CD4-positive, alpha-beta memory T cell (primary cell): ENCODE results near the gene TPRKB. TPM values are rescaled to one million over a fixed set of nuclear protein-coding genes. Genes with fewer than 3 reads are reported as not detected.
A peak's percentile ranks its signal among the peaks of the same experiment; 100 is the strongest.
"Not testable (repeated sequence)": the region's sequence is repeated elsewhere in the genome, so short reads cannot be mapped to it uniquely, and the experiment has no call there.

Experiments used
- CTCF ChIA-PET: fragments of 350-600 bp; sonication (Branson Sonifier 250); formaldehyde crosslinking; loops from one replicate; lab custom pipeline; 2021; ENCODE audit warnings: inconsistent platforms; ENCODE audit not compliant: partially characterized antibody; lab: Charles Lee
- POLR2A ChIA-PET: fragments of 350-600 bp; sonication (Branson Sonifier 250); formaldehyde crosslinking; loops from one replicate; lab custom pipeline; 2021; ENCODE audit not compliant: partially characterized antibody; lab: Charles Lee
- DNase-seq, 5 donors: peaks; one replicate each; pipeline versions ENCODE4 v3.0.0 to v3.0.0-alpha.2; 2020 to 2022; ENCODE audit warnings: mixed read lengths in 1 of 5
- H3K27ac ChIP-seq: one replicate; pipeline ENCODE4 v1.7.0; 2013; ENCODE audit warnings: low read depth, low read length
- H3K27me3 ChIP-seq: 2 replicates; pipeline ENCODE4 v1.7.0; 2013; ENCODE audit warnings: mild to moderate bottlenecking, low read length, moderate library complexity; ENCODE audit not compliant: insufficient read depth
- H3K36me3 ChIP-seq: 2 replicates; pipeline ENCODE4 v1.7.0; 2013; ENCODE audit warnings: mild to moderate bottlenecking, low read length, moderate library complexity; ENCODE audit not compliant: insufficient read depth
- H3K4me1 ChIP-seq: 2 replicates; pipeline ENCODE4 v1.7.0; 2013; ENCODE audit warnings: mild to moderate bottlenecking, low read length, moderate library complexity; ENCODE audit not compliant: insufficient read depth
- H3K4me3 ChIP-seq, 2 donors: one replicate each; pipeline ENCODE4 v1.7.0; 2013; ENCODE audit warnings: low read length in 2 of 2, mild to moderate bottlenecking in 1 of 2
- H3K9me3 ChIP-seq, 2 donors: one replicate each; pipeline ENCODE4 v1.7.0; 2013; ENCODE audit warnings: low read length in 2 of 2, control low read depth in 1 of 2; ENCODE audit not compliant: control insufficient read depth in 1 of 2
- H3K27ac Mint-ChIP-seq, 7 donors: one replicate each; pipeline ENCODE4 v1.8.0; 2020 to 2021; ENCODE audit warnings: mixed read lengths in 7 of 7, mild to moderate bottlenecking in 6 of 7, inconsistent platforms in 3 of 7, moderate library complexity in 3 of 7
- H3K27me3 Mint-ChIP-seq, 2 donors: one replicate each; pipeline ENCODE4 v1.8.0; 2020 to 2021; ENCODE audit warnings: mixed read lengths in 2 of 2
- H3K36me3 Mint-ChIP-seq, 2 donors: one replicate each; pipeline ENCODE4 v1.8.0; 2020 to 2021; ENCODE audit warnings: mixed read lengths in 2 of 2, inconsistent platforms in 1 of 2, mild to moderate bottlenecking in 1 of 2
- H3K4me1 Mint-ChIP-seq, 4 donors: one replicate each; pipeline ENCODE4 v1.8.0; 2020 to 2021; ENCODE audit warnings: mixed read lengths in 4 of 4, mild to moderate bottlenecking in 1 of 4
- H3K4me3 Mint-ChIP-seq, 8 donors: one replicate each; pipeline ENCODE4 v1.8.0; 2020 to 2021; ENCODE audit warnings: mixed read lengths in 8 of 8, mild to moderate bottlenecking in 7 of 8, moderate library complexity in 6 of 8, inconsistent platforms in 3 of 8
- H3K9me3 Mint-ChIP-seq, 8 donors: one replicate each; pipeline ENCODE4 v1.8.0; 2020 to 2021; ENCODE audit warnings: mixed read lengths in 8 of 8, mild to moderate bottlenecking in 5 of 8, inconsistent platforms in 3 of 8, moderate library complexity in 1 of 8
- intact Hi-C: fragments of 100-400 bp; cut with micrococcal nuclease; formaldehyde crosslinking; loops from one replicate; pipeline ENCODE4 v1.15.1; 2023
- polyA plus RNA-seq, 2 donors: library from polyadenylated mRNA; unstranded; fragments of 300-500 nt; fragmentation: Illumina TruSeq; gene quantifications; one replicate each; pipeline ENCODE4 v1.2.3, GENCODE V29; 2021
- total RNA-seq, 2 experiments: library from RNA; stranded (reverse); gene quantifications; one replicate each; pipeline ENCODE4 v1.2.3, GENCODE V29; 2021

Gene TPRKB
- total and polyA plus RNA-seq, 4 experiments from 2014 or later, result 31.7 to 74.4 (median 48.7) TPM

DNA sequence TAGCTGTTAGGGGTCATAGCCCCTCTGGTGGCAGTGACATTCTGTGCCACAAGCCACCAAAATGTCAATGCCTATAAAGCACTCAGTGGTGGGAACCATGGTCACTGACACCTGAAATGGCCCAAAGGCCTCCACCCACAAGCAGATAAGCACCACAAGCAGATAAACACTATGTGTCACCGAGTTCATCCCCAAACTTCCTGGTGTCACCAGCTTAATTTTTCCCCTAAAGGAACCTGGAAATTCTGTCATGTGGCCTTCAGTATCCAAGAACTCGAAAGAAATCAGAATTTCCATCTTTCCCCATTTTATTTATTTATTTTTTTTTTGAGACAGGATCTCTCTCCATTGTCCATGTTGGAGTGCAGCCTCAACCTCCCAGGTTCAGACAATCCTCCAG, 3.6 kb upstream of the TPRKB start:
- H3K27ac ChIP-seq, result no peak overlapping the region
- peaks cover 21% of the 10 kb centered on the region for H3K4me1 ChIP-seq
- DNase-seq, result no peak
- H3K27ac Mint-ChIP-seq, result no peak overlapping the region
- ChIA-PET CTCF (no interaction called here), POLR2A (no interaction called here)
- intact Hi-C loops, result no loop called here
- H3K4me1 Mint-ChIP-seq, result peaks cover 15 to 23% (median 19%) of the 10 kb centered on the region in 4 donors
- H3K9me3 ChIP-seq, result no peaks in the 10 kb centered on the region
- H3K36me3 Mint-ChIP-seq, result peaks cover 27 to 33% of the 10 kb centered on the region in 2 donors
- no peaks in the 10 kb centered on the region for H3K27me3 Mint-ChIP-seq
- peaks cover 0 to 3% (median under 1%) of the 10 kb centered on the region in 8 donors for H3K9me3 Mint-ChIP-seq
- peaks cover 6% of the 10 kb centered on the region for H3K36me3 ChIP-seq
- H3K4me3 Mint-ChIP-seq, result no peak overlapping the region
- no peaks in the 10 kb centered on the region for H3K27me3 ChIP-seq
- H3K4me3 ChIP-seq, result no peak overlapping the region

DNA sequence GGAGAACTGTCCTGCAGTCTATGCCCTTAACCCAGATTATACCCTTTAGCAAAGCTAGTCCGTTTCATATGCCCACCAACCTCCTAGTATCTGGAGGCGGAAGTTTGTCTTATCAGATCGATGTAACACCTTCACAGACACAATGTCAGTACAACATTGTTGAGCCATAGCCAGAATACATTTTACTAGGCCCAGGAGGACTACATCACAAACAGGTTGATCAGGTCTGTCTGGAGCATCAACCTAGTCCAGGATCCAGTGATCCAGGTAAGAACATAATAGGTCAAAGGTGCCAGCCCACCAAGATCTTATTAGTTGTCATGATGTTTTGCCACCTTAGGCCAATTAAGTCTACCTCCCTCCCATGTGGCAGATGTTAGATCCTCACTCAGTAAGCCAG, 2.0 kb upstream of the TPRKB start:
- Histone ChIP-seq H3K4me1 (peaks cover 24% of the 10 kb centered on the region), H3K4me3 (no peak overlapping the region), H3K9me3 (no peaks in the 10 kb centered on the region), H3K27me3 (no peaks in the 10 kb centered on the region), H3K36me3 (no peaks in the 10 kb centered on the region), H3K27ac (no peak overlapping the region)
- DNase-seq, result no peak
- peaks cover 15 to 25% (median 19%) of the 10 kb centered on the region in 4 donors for H3K4me1 Mint-ChIP-seq
- peak overlapping the region in 2 of 8 donors; percentile 29 to 77 for H3K4me3 Mint-ChIP-seq
- POLR2A ChIA-PET, result no interaction called here
- peaks cover 0 to 3% (median 0%) of the 10 kb centered on the region in 8 donors for H3K9me3 Mint-ChIP-seq
- peaks cover 24 to 27% of the 10 kb centered on the region in 2 donors for H3K36me3 Mint-ChIP-seq
- no peaks in the 10 kb centered on the region for H3K27me3 Mint-ChIP-seq
- CTCF ChIA-PET, result interaction anchor here (1.6 kb wide), 1 partner anchor 59 kb away, joined by 3 read pairs; no protein-coding TSS in a partner anchor
- peak overlapping the region in 1 of 7 donors; percentile 63 for H3K27ac Mint-ChIP-seq
- intact Hi-C loops, result loop anchor here (5.0 kb wide), 3 partner anchors 527 to 913 kb away; partner anchors contain the start of genes SEMA4F and SMYD5

DNA sequence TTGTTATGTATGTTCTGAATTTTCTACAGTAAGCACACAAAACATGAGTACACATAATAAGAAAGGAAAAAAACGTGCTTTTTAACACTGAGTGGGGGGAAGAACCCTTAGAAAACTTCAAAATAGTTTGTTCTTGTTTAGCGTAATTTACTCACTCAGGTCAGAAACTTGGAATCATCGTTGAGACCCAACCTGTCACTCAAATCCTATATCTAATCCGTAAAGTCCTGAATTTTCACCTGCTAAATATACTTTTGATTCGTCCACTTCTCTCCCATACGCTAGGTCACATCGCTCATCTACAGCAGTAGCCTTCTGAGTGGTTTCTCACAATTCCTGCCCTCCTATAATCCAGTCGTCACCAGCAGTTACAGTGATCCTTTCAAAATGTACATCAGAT, 767 bp downstream of the TPRKB start:
- H3K27me3 ChIP-seq, result no peaks in the 10 kb centered on the region
- peak overlapping the region; percentile 90 to 98 (median 95) for H3K4me3 Mint-ChIP-seq
- peak overlapping the region; percentile 85 to 96 (median 93) for H3K27ac Mint-ChIP-seq
- peak overlapping the region; percentile 68 for H3K27ac ChIP-seq
- POLR2A ChIA-PET, result interaction anchor here (0.6 to 2.3 kb wide), 10 partner anchors 10 to 721 kb away, joined by 3 to 21 read pairs (median 10); partner anchors contain the start of genes CCT7, DUSP11, MOB1A and PRADC1
- intact Hi-C loops, result loop anchor here (2.0 to 5.0 kb wide), 4 partner anchors 352 to 916 kb away; partner anchors contain the start of genes ALMS1, SEMA4F and SMYD5
- H3K4me1 ChIP-seq, result peaks cover 24% of the 10 kb centered on the region
- CTCF ChIA-PET, result interaction anchor here (1.0 to 1.6 kb wide), 5 partner anchors 45 to 747 kb away, joined by 3 to 8 read pairs (median 4); partner anchors contain the start of genes CCDC142, PRADC1 and TTC31
- H3K9me3 Mint-ChIP-seq, result peaks cover 0 to 3% (median 0%) of the 10 kb centered on the region in 8 donors
- H3K36me3 Mint-ChIP-seq, result peaks cover 23 to 39% of the 10 kb centered on the region in 2 donors
- H3K36me3 ChIP-seq, result peaks cover 15% of the 10 kb centered on the region
- no peak for DNase-seq
- H3K9me3 ChIP-seq, result no peaks in the 10 kb centered on the region
- H3K4me1 Mint-ChIP-seq, result peaks cover 15 to 25% (median 19%) of the 10 kb centered on the region in 4 donors
- no peaks in the 10 kb centered on the region for H3K27me3 Mint-ChIP-seq
- H3K4me3 ChIP-seq, result peak overlapping the region; percentile 43 to 74

DNA sequence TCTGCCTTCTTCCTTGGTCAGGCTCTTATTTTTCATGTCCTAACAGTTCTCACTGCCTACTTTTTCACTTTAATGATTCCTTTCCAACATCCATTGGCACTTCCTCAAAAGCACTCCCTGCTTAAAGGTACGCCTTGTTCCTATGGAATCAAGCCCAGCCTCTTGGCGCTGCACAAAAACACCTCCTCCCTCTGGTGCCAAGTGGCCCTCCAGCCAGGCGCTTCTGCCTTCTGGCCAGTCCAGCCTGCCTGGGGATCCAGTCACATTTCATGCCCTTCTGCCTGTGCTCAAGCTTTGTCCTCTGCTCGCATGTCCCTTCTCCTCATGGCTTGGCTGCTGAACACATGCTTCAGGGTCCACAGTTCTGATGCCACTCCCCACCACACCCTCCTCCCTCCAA, 6.3 kb downstream of the TPRKB start:
- no peaks in the 10 kb centered on the region for H3K27me3 ChIP-seq
- no peak overlapping the region for H3K4me3 ChIP-seq
- Mint-ChIP-seq H3K36me3 (peaks cover 33 to 48% of the 10 kb centered on the region in 2 donors), H3K27ac (peak overlapping the region in 1 of 7 donors; percentile 57), H3K27me3 (no peaks in the 10 kb centered on the region), H3K4me3 (no peak overlapping the region), H3K9me3 (no peaks in the 10 kb centered on the region), H3K4me1 (peaks cover 0 to 2% (median 0%) of the 10 kb centered on the region in 4 donors)
- intact Hi-C loops, result no loop called here
- H3K4me1 ChIP-seq, result peaks cover 4% of the 10 kb centered on the region
- no peak overlapping the region for H3K27ac ChIP-seq
- DNase-seq, result no peak
- ChIA-PET POLR2A (no interaction called here), CTCF (no interaction called here)
- no peaks in the 10 kb centered on the region for H3K9me3 ChIP-seq
- H3K36me3 ChIP-seq, result peaks cover 30% of the 10 kb centered on the region

DNA sequence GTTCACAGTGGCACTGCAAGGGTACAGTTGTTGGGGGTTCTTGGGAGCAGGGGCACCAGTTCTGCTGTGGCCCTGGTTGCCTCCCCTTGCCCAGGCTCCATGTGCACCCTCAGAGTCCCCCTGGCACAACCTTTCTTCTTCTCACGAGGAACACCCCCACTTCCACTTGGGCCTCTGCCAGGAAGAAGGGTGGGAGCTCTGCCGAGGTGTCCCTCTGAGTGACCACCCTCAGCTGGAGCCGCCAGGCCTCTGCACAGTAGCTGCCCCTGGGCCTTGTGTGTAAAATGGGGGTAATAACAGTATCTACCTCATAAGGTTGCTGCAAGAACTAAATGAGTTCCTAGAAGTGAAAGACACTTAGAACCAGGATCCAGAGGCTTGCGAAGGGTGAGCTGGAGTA, 8.4 kb downstream of the TPRKB start:
- no peak for DNase-seq
- peaks cover 30% of the 10 kb centered on the region for H3K36me3 ChIP-seq

DNA sequence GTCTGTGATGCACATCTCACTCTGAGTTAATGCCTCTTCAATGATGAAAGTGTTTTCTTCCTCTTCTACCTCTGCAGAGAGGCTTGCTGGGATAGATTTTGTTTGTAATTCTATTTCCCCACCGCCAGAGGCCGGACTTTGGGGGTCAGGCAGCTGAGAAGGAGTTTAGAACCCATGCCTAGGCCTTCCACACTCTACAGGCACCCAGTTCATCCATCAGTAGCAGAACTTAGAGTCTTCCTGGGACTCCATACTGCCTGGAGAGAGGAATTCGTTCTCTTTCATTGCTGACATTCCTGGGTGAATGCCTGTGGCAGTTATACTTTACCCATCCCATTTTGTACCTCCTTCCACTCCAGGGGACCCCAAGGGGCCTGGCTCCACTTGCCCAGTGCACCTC, 9.1 kb downstream of the TPRKB start:
- DNase-seq, result no peak
- H3K9me3 Mint-ChIP-seq, result no peaks in the 10 kb centered on the region
- Histone ChIP-seq H3K27me3 (no peaks in the 10 kb centered on the region), H3K9me3 (no peaks in the 10 kb centered on the region), H3K36me3 (peaks cover 25% of the 10 kb centered on the region), H3K4me1 (no peaks in the 10 kb centered on the region), H3K4me3 (no peak overlapping the region), H3K27ac (no peak overlapping the region)
- no peak overlapping the region for H3K4me3 Mint-ChIP-seq
- intact Hi-C loops, result no loop called here
- peaks cover 24 to 41% of the 10 kb centered on the region in 2 donors for H3K36me3 Mint-ChIP-seq
- H3K27me3 Mint-ChIP-seq, result no peaks in the 10 kb centered on the region
- no peaks in the 10 kb centered on the region for H3K4me1 Mint-ChIP-seq
- CTCF ChIA-PET, result no interaction called here
- no peak overlapping the region for H3K27ac Mint-ChIP-seq
- POLR2A ChIA-PET, result no interaction called here

More for the DNA sequence above, 8.4 kb downstream of the TPRKB start:
- ChIA-PET POLR2A (no interaction called here), CTCF (no interaction called here)
- Histone ChIP-seq H3K9me3 (no peaks in the 10 kb centered on the region), H3K27ac (no peak overlapping the region), H3K4me3 (no peak overlapping the region), H3K4me1 (no peaks in the 10 kb centered on the region), H3K27me3 (no peaks in the 10 kb centered on the region)
- Mint-ChIP-seq H3K27ac (peak overlapping the region in 1 of 7 donors; percentile 70), H3K9me3 (no peaks in the 10 kb centered on the region), H3K4me1 (no peaks in the 10 kb centered on the region), H3K4me3 (no peak overlapping the region), H3K36me3 (peaks cover 28 to 45% of the 10 kb centered on the region in 2 donors), H3K27me3 (no peaks in the 10 kb centered on the region)
- intact Hi-C loops, result no loop called here

DNA sequence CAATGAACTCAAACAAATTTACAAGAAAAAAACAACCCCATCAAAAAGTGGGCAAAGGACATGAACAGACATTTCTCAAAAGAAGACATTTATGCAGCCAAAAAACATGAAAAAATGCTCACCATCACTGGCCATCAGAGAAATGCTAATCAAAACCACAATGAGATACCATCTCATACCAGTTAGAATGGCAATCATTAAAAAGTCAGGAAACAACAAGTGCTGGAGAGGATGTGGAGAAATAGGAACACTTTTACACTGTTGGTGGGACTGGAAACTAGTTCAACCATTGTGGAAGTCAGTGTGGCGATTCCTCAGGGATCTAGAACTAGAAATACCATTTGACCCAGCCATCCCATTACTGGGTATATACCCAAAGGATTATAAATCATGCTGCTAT, 10.5 kb downstream of the TPRKB start:
- H3K4me1 ChIP-seq, H3K4me3 Mint-ChIP-seq, H3K27ac ChIP-seq, H3K4me1 Mint-ChIP-seq, CTCF ChIA-PET, H3K9me3 ChIP-seq, intact Hi-C loops, POLR2A ChIA-PET, H3K27ac Mint-ChIP-seq, H3K27me3 Mint-ChIP-seq, DNase-seq, H3K9me3 Mint-ChIP-seq, H3K27me3 ChIP-seq, H3K4me3 ChIP-seq: not testable (repeated sequence)
- peaks cover 18% of the 10 kb centered on the region for H3K36me3 ChIP-seq
- peaks cover 18 to 29% of the 10 kb centered on the region in 2 donors for H3K36me3 Mint-ChIP-seq
